Measurements from ENCODE around the gene ABHD14A.

ABHD14A gene

GRCh38 chr3:52028572-52028971, 53.7 kb downstream of the ABHD14A start:
- no peak for TF ChIP-seq CTCF (conservative IDR thresholded peaks at IDR 0.05; ENCODE audit: low read depth, low read length)
- no peak overlapping the region for H3K4me3 ChIP-seq (ENCODE audit: low read length)
- DNase-seq (ENCODE audit: low read depth) = no peak

- H3K4me3 ChIP-seq (ENCODE audit: low read length) = no peak overlapping the region
- TF ChIP-seq CTCF (conservative IDR thresholded peaks at IDR 0.05; ENCODE audit: low read depth, low read length) = no peak
- DNase-seq (ENCODE audit: low read depth) = no peak
These were observed 54.2 kb downstream of the ABHD14A start for GRCh38 chr3:52029053-52029452.

GRCh38 chr3:52029535-52029934, 54.7 kb downstream of the ABHD14A start:
- DNase-seq (ENCODE audit: low read depth) = no peak
- TF ChIP-seq CTCF (conservative IDR thresholded peaks at IDR 0.05; ENCODE audit: low read depth, low read length) = no peak
- no peak overlapping the region for H3K4me3 ChIP-seq (ENCODE audit: low read length)

Measured in retinal pigment epithelial cell (primary cell).